ENCODE results near the gene BRINP2. TPM values are rescaled to one million over a fixed set of nuclear protein-coding genes. Genes with fewer than 3 reads are reported as not detected.

BRINP2 gene
- polyA plus RNA-seq, 1 donor (not counting 4 experiments of a cell fraction or from before 2014, with no cell fraction given): not detected

DNA sequence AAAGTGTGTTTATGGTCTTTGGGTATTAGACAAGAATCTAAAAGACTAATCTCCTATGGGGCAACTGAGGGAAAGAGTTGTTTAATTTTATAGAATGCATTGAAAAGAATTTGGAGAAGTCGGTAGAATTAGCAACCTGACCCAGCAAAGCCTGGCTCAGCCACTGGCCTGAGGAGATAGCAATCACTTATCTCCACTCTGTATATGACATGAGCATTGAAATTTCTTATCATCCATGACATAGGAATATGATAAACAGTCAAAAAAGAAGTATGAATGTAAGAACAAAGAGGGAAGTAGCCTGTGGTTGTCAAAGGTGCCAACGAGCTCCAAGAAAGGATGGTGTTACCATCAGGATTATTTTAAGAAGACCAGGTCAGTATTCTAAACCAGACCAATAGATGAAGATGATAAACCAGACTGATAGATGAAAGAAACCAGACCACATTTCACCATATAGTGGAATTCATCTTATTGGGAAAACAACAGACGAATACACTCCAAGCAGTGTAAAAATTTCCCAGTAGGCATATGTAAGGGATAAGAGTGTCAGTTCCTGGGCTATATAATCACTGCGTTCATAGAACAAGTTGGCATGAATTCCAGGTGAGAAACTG lies 42.0 kb upstream of the BRINP2 start:
- H3K9me3 ChIP-seq (ENCODE audit: control insufficient read depth, low read depth, low read length): no peaks in the 10 kb centered on the region
- no peak overlapping the region for H3K9ac ChIP-seq (ENCODE audit: control insufficient read depth, extremely low read depth, insufficient read depth, low read length)
- no peak overlapping the region for H2AFZ ChIP-seq (ENCODE audit: control insufficient read depth, low read length)
- H3K27ac ChIP-seq (ENCODE audit: control insufficient read depth, insufficient read depth, low read length): no peak overlapping the region
- no peak for TF ChIP-seq EZH2 (IDR thresholded peaks at IDR 0.05; ENCODE audit: low read length)
- TF ChIP-seq, protein P1, sequence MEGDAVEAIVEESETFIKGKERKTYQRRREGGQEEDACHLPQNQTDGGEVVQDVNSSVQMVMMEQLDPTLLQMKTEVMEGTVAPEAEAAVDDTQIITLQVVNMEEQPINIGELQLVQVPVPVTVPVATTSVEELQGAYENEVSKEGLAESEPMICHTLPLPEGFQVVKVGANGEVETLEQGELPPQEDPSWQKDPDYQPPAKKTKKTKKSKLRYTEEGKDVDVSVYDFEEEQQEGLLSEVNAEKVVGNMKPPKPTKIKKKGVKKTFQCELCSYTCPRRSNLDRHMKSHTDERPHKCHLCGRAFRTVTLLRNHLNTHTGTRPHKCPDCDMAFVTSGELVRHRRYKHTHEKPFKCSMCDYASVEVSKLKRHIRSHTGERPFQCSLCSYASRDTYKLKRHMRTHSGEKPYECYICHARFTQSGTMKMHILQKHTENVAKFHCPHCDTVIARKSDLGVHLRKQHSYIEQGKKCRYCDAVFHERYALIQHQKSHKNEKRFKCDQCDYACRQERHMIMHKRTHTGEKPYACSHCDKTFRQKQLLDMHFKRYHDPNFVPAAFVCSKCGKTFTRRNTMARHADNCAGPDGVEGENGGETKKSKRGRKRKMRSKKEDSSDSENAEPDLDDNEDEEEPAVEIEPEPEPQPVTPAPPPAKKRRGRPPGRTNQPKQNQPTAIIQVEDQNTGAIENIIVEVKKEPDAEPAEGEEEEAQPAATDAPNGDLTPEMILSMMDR (optimal IDR thresholded peaks at IDR 0.05 in 1 of 3, IDR thresholded peaks at IDR 0.05 in 1 of 3, conservative IDR thresholded peaks at IDR 0.05 in 1 of 3; ENCODE audit: extremely low read depth in 1 of 3, insufficient read depth in 2 of 3, low read length in 3 of 3): no peak
- peaks cover 3% of the 10 kb centered on the region for H3K27me3 ChIP-seq (ENCODE audit: control insufficient read depth, extremely low read depth, insufficient read depth, low read length)
- FAIRE-seq (no peak), DNase-seq (ENCODE audit: low read depth, low spot score) (no peak)
- H3K79me2 ChIP-seq (ENCODE audit: control insufficient read depth, insufficient read depth, low read length): no peaks in the 10 kb centered on the region
- H3K4me2 ChIP-seq (ENCODE audit: control insufficient read depth, extremely low read depth, insufficient read depth, low read depth, low read length): no peak overlapping the region
- H3K9me1 ChIP-seq (ENCODE audit: control insufficient read depth, extremely low read depth, insufficient read depth, low read length): no peaks in the 10 kb centered on the region
- H3K36me3 ChIP-seq (ENCODE audit: control insufficient read depth in 2 of 2, extremely low read depth in 1 of 2, insufficient read depth in 2 of 2, low read length in 2 of 2): no peaks in the 10 kb centered on the region
- H3K4me3 ChIP-seq (ENCODE audit: control insufficient read depth in 2 of 3, extremely low read depth in 1 of 3, insufficient read depth in 2 of 3, low read depth in 1 of 3, low read length in 3 of 3): no peak overlapping the region
- H3K4me1 ChIP-seq (ENCODE audit: control insufficient read depth, extremely low read depth, insufficient read depth, low read length): no peaks in the 10 kb centered on the region
- dilution Hi-C loops (cut with MboI; ENCODE audit: extremely low pct_ligation_motif_present, low sequenced_read_pairs): no loop called here
- no peaks in the 10 kb centered on the region for H4K20me1 ChIP-seq (ENCODE audit: control insufficient read depth, extremely low read depth, insufficient read depth, low read length)

- DNase-seq (ENCODE audit: low read depth, low spot score) (no peak), FAIRE-seq (no peak)
- Histone ChIP-seq H3K79me2 (ENCODE audit: control insufficient read depth, insufficient read depth, low read length) (no peaks in the 10 kb centered on the region), H3K9me3 (ENCODE audit: control insufficient read depth, low read depth, low read length) (no peaks in the 10 kb centered on the region), H3K4me3 (ENCODE audit: control insufficient read depth in 2 of 3, extremely low read depth in 1 of 3, insufficient read depth in 2 of 3, low read depth in 1 of 3, low read length in 3 of 3) (no peak overlapping the region), H3K4me1 (ENCODE audit: control insufficient read depth, extremely low read depth, insufficient read depth, low read length) (no peaks in the 10 kb centered on the region), H3K36me3 (ENCODE audit: control insufficient read depth in 2 of 2, extremely low read depth in 1 of 2, insufficient read depth in 2 of 2, low read length in 2 of 2) (no peaks in the 10 kb centered on the region), H3K9me1 (ENCODE audit: control insufficient read depth, extremely low read depth, insufficient read depth, low read length) (no peaks in the 10 kb centered on the region), H2AFZ (ENCODE audit: control insufficient read depth, low read length) (no peak overlapping the region), H3K27ac (ENCODE audit: control insufficient read depth, insufficient read depth, low read length) (no peak overlapping the region), H3K9ac (ENCODE audit: control insufficient read depth, extremely low read depth, insufficient read depth, low read length) (no peak overlapping the region), H4K20me1 (ENCODE audit: control insufficient read depth, extremely low read depth, insufficient read depth, low read length) (no peaks in the 10 kb centered on the region), H3K27me3 (ENCODE audit: control insufficient read depth, extremely low read depth, insufficient read depth, low read length) (peaks cover 3% of the 10 kb centered on the region), H3K4me2 (ENCODE audit: control insufficient read depth, extremely low read depth, insufficient read depth, low read depth, low read length) (no peak overlapping the region)
- TF ChIP-seq, protein P1 (optimal IDR thresholded peaks at IDR 0.05 in 1 of 3, IDR thresholded peaks at IDR 0.05 in 1 of 3, conservative IDR thresholded peaks at IDR 0.05 in 1 of 3; ENCODE audit: extremely low read depth in 1 of 3, insufficient read depth in 2 of 3, low read length in 3 of 3): no peak
- no peak for TF ChIP-seq EZH2 (IDR thresholded peaks at IDR 0.05; ENCODE audit: low read length)
- dilution Hi-C loops (cut with MboI; ENCODE audit: extremely low pct_ligation_motif_present, low sequenced_read_pairs): no loop called here
Measured at GRCh38 chr1:177130451-177130945, 40.3 kb upstream of the BRINP2 start.

Data from keratinocyte (primary cell).